Brain pericyte (primary cell): ENCODE measurements around the gene ST3GAL3.
A peak's percentile ranks its signal among the peaks of the same experiment; 100 is the strongest.
"Not testable (repeated sequence)": the region's sequence is repeated elsewhere in the genome, so short reads cannot be mapped to it uniquely, and the experiment has no call there.

ENCODE experiments used
- DNase-seq: peaks from one replicate; pipeline ENCODE4 v3.0.0-alpha.2; 2012; ENCODE audit warnings: low read depth, low spot score

The ST3GAL3 gene

GRCh38 chr1:43753422-43753821, 46.1 kb downstream of the ST3GAL3 start:
- DNase-seq = no peak

- no peak for DNase-seq
Observed at GRCh38 chr1:43754892-43755291, 47.6 kb downstream of the ST3GAL3 start.

GRCh38 chr1:43757343-43758053, 50.2 kb downstream of the ST3GAL3 start:
- DNase-seq = no peak

GRCh38 chr1:43760745-43761317, 53.5 kb downstream of the ST3GAL3 start:
- no peak for DNase-seq

- DNase-seq = peak; percentile 69
Observed at GRCh38 chr1:43763497-43763973, 56.2 kb downstream of the ST3GAL3 start.

GRCh38 chr1:43764581-43764980, 57.2 kb downstream of the ST3GAL3 start:
- no peak for DNase-seq

GRCh38 chr1:43766086-43766784, 58.9 kb downstream of the ST3GAL3 start:
- no peak for DNase-seq

- no peak for DNase-seq
Observed at GRCh38 chr1:43766818-43767525, 59.6 kb downstream of the ST3GAL3 start.

- DNase-seq = no peak
Observed at GRCh38 chr1:43768168-43768567, 60.8 kb downstream of the ST3GAL3 start.

- DNase-seq = no peak
Observed at GRCh38 chr1:43769350-43769908, 62.1 kb downstream of the ST3GAL3 start.

GRCh38 chr1:43770111-43770510, 62.8 kb downstream of the ST3GAL3 start:
- no peak for DNase-seq

GRCh38 chr1:43772978-43773377, 65.6 kb downstream of the ST3GAL3 start:
- no peak for DNase-seq

GRCh38 chr1:43773821-43774220, 66.5 kb downstream of the ST3GAL3 start:
- no peak for DNase-seq

GRCh38 chr1:43774359-43774758, 67.0 kb downstream of the ST3GAL3 start:
- no peak for DNase-seq

GRCh38 chr1:43776043-43776761, 68.9 kb downstream of the ST3GAL3 start:
- DNase-seq = peak; percentile 36

- not testable (repeated sequence) for DNase-seq
Observed at GRCh38 chr1:43777916-43778315, 70.6 kb downstream of the ST3GAL3 start.

GRCh38 chr1:43779266-43779665, 71.9 kb downstream of the ST3GAL3 start:
- DNase-seq = no peak

GRCh38 chr1:43779805-43780403, 72.6 kb downstream of the ST3GAL3 start:
- DNase-seq = no peak

GRCh38 chr1:43781574-43781973, 74.2 kb downstream of the ST3GAL3 start:
- no peak for DNase-seq

- no peak for DNase-seq
Observed at GRCh38 chr1:43783096-43783670, 75.8 kb downstream of the ST3GAL3 start.
